Mucosa of stomach (tissue), 1 donor: ENCODE results near the gene WIPF3.
"Not testable (repeated sequence)": the region's sequence is repeated elsewhere in the genome, so short reads cannot be mapped to it uniquely, and the experiment has no call there.

Experiments used
- H3K27me3 ChIP-seq: one replicate; pipeline ENCODE4 v1.7.0; 2013; ENCODE audit warnings: mild to moderate bottlenecking, low read length; ENCODE audit not compliant: control insufficient read depth, insufficient read depth
- H3K36me3 ChIP-seq: one replicate; pipeline ENCODE4 v1.7.0; 2013; ENCODE audit warnings: low read length; ENCODE audit not compliant: control insufficient read depth, insufficient read depth
- H3K4me1 ChIP-seq: one replicate; pipeline ENCODE4 v1.7.0; 2013; ENCODE audit warnings: mild to moderate bottlenecking, low read length; ENCODE audit not compliant: control insufficient read depth, insufficient read depth
- H3K4me3 ChIP-seq: one replicate; pipeline ENCODE4 v1.7.0; 2013; ENCODE audit warnings: low read length
- H3K9ac ChIP-seq: one replicate; pipeline ENCODE4 v1.7.0; 2013; ENCODE audit warnings: mild to moderate bottlenecking, low read length, moderate library complexity
- H3K9me3 ChIP-seq: one replicate; pipeline ENCODE4 v1.7.0; 2013; ENCODE audit warnings: mild to moderate bottlenecking, low read length, moderate library complexity; ENCODE audit not compliant: control insufficient read depth
- donor health status: Pancreatic carcinoma.

The WIPF3 gene

DNA sequence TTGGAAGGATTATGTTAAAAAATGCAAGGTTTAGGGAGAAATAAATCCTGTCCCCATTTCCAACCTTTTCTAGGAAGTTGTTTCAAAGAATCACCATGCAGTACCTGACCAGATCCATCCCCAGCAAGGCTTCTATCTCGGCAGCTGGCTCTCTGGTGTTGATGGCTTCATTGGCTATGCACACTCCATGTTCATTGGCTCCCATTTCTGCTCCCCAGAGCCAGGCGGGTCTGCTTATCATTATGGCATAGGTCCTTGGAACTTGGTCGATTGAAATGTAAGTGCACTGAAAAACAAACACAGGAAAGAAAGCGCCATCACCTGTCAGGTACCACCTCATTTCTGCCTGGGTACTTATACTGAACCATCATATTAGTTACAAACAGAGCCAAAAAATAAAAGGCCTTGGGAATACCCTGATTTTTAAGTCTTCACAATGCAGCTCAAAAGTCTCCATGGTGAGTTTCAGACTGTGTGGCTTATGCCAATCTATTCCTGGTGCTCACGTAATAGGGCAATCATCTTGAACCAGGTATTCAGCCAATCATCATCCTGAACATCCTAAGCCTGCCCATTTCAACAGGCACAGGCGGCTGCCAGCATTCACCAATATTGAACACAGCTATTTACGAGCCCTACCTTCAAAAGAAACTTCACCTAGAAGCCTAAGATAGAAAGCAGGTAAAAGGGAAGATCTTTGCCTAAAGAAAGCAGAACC is 148.9 kb downstream of the WIPF3 start:
- no peaks in the 10 kb centered on the region for H3K9me3 ChIP-seq
- H3K36me3 ChIP-seq: peaks cover 5% of the 10 kb centered on the region
- no peak overlapping the region for H3K4me3 ChIP-seq
- no peak overlapping the region for H3K9ac ChIP-seq
- no peaks in the 10 kb centered on the region for H3K27me3 ChIP-seq
- no peaks in the 10 kb centered on the region for H3K4me1 ChIP-seq

DNA sequence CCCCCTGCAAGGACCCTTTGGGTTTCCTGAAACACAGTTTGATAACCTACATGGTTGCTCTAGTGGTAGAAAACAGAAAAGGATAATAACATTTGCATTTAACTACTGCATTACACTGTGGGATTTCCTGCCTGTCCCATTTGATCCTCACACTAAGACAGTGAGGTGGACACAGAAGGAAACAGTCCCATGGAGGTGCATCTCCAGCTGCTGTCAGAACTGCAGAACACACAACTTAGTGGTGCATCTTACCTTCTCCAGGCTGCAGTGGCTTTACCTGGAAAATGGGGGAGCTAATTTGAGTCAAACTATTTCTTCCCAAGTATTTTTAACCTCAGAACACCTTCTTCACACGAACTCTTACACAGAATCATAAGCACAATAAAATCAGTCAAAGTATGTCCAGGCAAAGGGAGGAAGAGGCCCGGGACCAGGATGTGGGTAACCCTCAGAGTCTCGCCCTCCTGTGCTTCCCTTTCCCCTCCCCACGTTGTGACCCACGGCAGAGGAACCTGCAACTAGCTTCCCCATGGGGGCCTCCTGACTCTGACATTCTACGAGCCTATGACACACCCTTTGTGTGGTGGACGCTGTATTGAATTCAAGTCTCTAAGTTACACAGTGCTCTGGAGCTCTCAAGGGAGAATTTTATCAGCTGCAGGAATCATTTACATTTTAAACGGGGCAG is 149.6 kb downstream of the WIPF3 start:
- Histone ChIP-seq H3K4me3 (no peak overlapping the region), H3K4me1 (no peaks in the 10 kb centered on the region), H3K27me3 (no peaks in the 10 kb centered on the region), H3K9me3 (no peaks in the 10 kb centered on the region), H3K36me3 (no peaks in the 10 kb centered on the region), H3K9ac (no peak overlapping the region)

DNA sequence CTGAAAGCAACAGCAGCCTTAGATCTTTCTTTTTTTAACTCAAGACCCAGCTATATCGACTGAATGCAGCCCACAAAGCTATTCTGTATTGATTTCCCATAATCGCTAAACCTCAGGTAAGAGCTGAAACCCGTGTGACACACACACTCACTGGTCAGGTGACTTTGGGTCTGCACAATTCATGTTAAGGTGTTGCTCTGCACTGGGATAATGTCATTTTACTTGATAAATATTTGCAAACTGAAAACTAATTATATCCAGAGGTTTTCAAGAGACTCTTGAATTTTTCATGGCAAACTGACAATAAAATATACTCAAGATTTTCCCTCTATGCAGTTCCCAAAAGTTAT is 150.2 kb downstream of the WIPF3 start:
- no peaks in the 10 kb centered on the region for H3K36me3 ChIP-seq
- H3K4me3 ChIP-seq: no peak overlapping the region
- H3K9ac ChIP-seq: no peak overlapping the region
- H3K9me3 ChIP-seq: no peaks in the 10 kb centered on the region
- H3K4me1 ChIP-seq: no peaks in the 10 kb centered on the region
- H3K27me3 ChIP-seq: no peaks in the 10 kb centered on the region

DNA sequence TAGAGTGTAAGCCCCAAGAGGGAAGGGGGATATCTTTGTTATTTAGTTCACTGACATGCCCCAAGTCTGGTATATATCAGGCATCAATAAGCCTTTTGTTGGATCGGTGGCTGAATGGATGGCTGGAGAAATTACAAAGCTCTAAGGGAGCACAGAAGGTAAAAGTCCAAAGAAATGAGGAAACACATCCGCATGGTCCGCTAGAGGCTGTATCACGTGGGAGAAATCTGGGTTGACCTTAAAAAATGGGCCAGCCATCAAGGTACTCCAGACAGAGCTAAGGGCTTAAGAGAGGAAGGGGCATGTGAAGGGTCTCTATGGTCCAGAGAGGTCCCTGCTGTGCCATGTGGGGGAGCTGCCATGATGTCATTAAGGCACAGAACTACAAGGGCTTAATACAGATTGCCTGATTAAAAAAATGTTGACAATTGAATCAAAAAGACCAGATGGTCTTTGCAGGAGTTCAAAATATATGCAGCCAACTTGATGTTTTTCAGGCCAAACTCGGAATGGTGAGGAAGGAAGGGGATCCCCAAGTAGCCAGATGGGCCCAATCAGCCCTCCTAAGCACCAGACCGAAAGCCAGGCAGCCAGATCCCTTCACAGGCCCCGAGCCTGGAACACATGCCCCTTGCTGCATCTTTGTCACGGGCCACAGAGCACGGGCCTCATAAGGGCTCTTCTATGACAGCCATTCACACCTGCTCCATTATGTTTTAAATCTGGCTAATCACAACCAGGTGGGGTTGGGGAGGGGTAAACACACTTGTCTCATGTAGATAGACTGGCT is 151.4 kb downstream of the WIPF3 start:
- Histone ChIP-seq H3K9me3 (no peaks in the 10 kb centered on the region), H3K36me3 (no peaks in the 10 kb centered on the region), H3K27me3 (no peaks in the 10 kb centered on the region), H3K4me1 (no peaks in the 10 kb centered on the region), H3K9ac (no peak overlapping the region), H3K4me3 (no peak overlapping the region)

DNA sequence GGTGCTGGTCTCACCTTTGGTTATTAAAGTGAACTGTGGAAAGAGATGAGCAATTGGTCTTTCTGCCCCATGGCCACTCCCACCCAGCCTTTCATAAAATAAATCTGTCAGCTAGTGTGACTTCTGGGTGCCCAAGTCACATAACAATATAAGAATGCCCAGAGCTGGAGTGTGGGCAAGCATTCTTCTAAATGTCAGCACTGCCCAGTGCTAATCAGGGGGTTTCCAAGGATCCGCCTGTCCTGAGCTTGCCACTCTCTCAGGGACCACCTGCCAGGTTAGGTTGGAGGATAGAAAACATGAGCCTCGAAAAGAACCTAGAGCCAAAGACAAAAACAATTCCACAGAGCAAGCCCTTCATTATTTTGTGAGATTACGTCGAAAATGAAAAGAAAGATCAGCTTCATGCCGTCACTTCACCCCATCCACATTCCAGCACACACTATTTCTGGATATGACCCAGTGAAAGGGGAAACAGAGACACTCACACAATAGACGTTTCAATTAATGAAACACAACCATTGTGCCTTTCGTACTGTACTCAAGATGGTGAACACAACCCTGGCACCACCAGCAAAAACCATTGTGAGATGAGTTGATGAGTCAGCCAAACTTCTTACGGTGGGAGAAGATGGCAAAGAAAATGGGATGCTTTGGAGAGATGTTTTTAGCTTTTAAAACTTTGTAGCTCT is 152.5 kb downstream of the WIPF3 start:
- Histone ChIP-seq H3K36me3 (no peaks in the 10 kb centered on the region), H3K4me3 (no peak overlapping the region), H3K9me3 (no peaks in the 10 kb centered on the region), H3K4me1 (no peaks in the 10 kb centered on the region), H3K9ac (no peak overlapping the region), H3K27me3 (no peaks in the 10 kb centered on the region)

DNA sequence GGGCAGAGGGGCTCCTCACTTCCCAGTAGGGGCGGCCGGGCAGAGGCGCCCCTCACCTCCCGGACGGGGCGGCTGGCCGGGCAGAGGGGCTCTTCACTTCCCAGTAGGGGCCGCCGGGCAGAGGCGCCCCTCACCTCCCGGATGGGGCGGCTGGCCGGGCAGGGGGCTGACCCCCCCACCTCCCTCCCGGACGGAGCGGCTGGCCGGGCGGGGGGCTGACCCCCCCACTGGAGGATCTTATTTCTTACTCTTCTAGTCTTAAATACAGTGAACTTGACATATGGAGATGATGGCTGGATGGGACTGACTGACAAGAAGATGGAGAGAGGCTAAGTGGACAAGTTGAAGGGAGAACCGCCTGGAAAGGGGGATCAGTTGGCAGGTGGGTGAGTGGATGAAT is 155.3 kb downstream of the WIPF3 start:
- not testable (repeated sequence) for H3K36me3 ChIP-seq, H3K9ac ChIP-seq, H3K9me3 ChIP-seq, H3K27me3 ChIP-seq, H3K4me3 ChIP-seq, H3K4me1 ChIP-seq

DNA sequence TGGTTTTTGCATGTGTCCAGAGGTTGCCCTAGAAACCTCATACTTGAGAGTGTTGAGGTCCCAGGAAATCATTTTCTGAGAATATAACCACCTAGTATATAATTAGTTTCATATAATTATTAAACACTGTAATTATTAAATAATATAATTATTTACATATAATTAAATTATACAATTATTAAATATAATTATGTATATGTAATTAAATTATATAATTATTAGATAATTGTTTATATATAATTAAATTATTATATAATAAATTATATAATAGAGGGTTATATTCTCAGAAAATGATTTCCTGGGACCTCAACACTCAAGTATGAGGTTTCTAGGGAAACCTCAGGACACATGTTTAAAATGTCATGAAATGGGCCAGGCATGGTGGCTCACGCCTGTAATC is 155.7 kb downstream of the WIPF3 start:
- Histone ChIP-seq H3K9me3 (no peaks in the 10 kb centered on the region), H3K27me3 (no peaks in the 10 kb centered on the region), H3K4me3 (no peak overlapping the region), H3K9ac (no peak overlapping the region), H3K36me3 (no peaks in the 10 kb centered on the region), H3K4me1 (no peaks in the 10 kb centered on the region)

DNA sequence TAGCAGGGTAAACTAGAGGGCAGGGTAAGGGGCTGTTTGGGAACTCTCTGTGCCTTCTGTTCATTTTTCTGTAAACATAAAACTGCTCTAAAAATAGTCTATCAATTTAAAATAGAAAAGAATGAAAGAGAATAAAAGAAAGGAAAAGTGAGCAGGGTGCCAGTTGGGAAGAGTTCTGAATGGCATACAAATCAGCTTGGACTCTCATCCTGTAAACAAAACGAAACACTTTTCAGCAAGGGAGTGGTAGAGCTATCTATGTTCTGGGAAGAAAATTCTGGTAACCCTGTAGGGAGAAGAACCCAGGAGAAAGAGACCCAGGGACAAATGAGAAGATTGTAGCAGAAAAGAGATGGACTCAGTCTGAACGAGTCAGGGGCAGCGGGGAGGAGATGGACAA is 158.7 kb downstream of the WIPF3 start:
- no peaks in the 10 kb centered on the region for H3K9me3 ChIP-seq
- H3K36me3 ChIP-seq: no peaks in the 10 kb centered on the region
- H3K9ac ChIP-seq: no peak overlapping the region
- no peaks in the 10 kb centered on the region for H3K4me1 ChIP-seq
- H3K27me3 ChIP-seq: no peaks in the 10 kb centered on the region
- H3K4me3 ChIP-seq: no peak overlapping the region
